MM.1S (cell line): ENCODE results near the gene A3GALT2.

Source experiments
- DNase-seq: peaks from one replicate; pipeline ENCODE4 v3.0.0-alpha.2; 2015
- H2AFZ ChIP-seq: fragments of 300-600 bp; sonication (generic); 2 replicates; pipeline ENCODE4 v1.6.0; 2016; ENCODE audit warnings: antibody characterized with exemption, low read length
- H3F3A ChIP-seq: fragments of 300-600 bp; sonication (generic); 2 replicates; pipeline ENCODE4 v1.6.1; 2016; ENCODE audit warnings: mild to moderate bottlenecking, antibody characterized with exemption, low read length, moderate library complexity, mixed read lengths; ENCODE audit not compliant: insufficient read depth
- H3K27ac ChIP-seq: fragments of 300-600 bp; sonication (generic); 2 replicates; pipeline ENCODE4 v1.5.1; 2016; ENCODE audit warnings: mild to moderate bottlenecking, low read length
- H3K27me3 ChIP-seq: fragments of 300-600 bp; sonication (generic); replicated peaks from 2 replicates; pipeline ENCODE4 v1.6.0; 2016; ENCODE audit warnings: low read length; ENCODE audit not compliant: insufficient read depth
- H3K36me3 ChIP-seq: fragments of 300-600 bp; sonication (generic); replicated peaks from 2 replicates; pipeline ENCODE4 v1.6.1; 2016; ENCODE audit warnings: mild to moderate bottlenecking, low read length, mixed read lengths; ENCODE audit not compliant: insufficient read depth
- H3K4me1 ChIP-seq: fragments of 300-600 bp; sonication (generic); 2 replicates; pipeline ENCODE4 v1.6.1; 2016; ENCODE audit warnings: low read length, mixed read lengths
- H3K4me2 ChIP-seq: fragments of 300-600 bp; sonication (generic); 2 replicates; pipeline ENCODE4 v1.6.0; 2016; ENCODE audit warnings: low read depth, low read length
- H3K4me3 ChIP-seq: fragments of 300-600 bp; sonication (generic); 2 replicates; pipeline ENCODE4 v1.5.1; 2016; ENCODE audit warnings: low read length, mixed read lengths
- H3K79me2 ChIP-seq: fragments of 300-600 bp; sonication (generic); 2 replicates; pipeline ENCODE4 v1.6.1; 2016; ENCODE audit warnings: mixed run types, low read length, mixed read lengths
- H3K9ac ChIP-seq: fragments of 300-600 bp; sonication (generic); 2 replicates; pipeline ENCODE4 v1.6.1; 2016; ENCODE audit warnings: low read length, mixed read lengths
- H3K9me2 ChIP-seq: fragments of 300-600 bp; sonication (generic); replicated peaks from 2 replicates; pipeline ENCODE4 v1.6.1; 2016; ENCODE audit warnings: mild to moderate bottlenecking, low read length, mixed read lengths; ENCODE audit not compliant: insufficient read depth
- H3K9me3 ChIP-seq: fragments of 300-600 bp; sonication (generic); replicated peaks from 2 replicates; pipeline ENCODE4 v1.6.1; 2016; ENCODE audit warnings: mild to moderate bottlenecking, low read length, mixed read lengths; ENCODE audit not compliant: insufficient read depth
- H4K20me1 ChIP-seq: fragments of 300-600 bp; sonication (generic); 2 replicates; pipeline ENCODE4 v1.6.1; 2016; ENCODE audit warnings: mild to moderate bottlenecking, low read length, moderate library complexity, mixed read lengths; ENCODE audit not compliant: insufficient read depth
- CTCF ChIP-seq: fragments of 300-600 bp; sonication (generic); IDR thresholded peaks from 2 replicates; pipeline ENCODE4 v1.5.1; 2016; ENCODE audit warnings: antibody characterized with exemption, low read length, mixed read lengths
- EZH2 ChIP-seq: fragments of 300-600 bp; sonication (generic); optimal IDR thresholded peaks from 2 replicates; pipeline ENCODE3; 2017; ENCODE audit warnings: low read depth, mild to moderate bottlenecking, antibody characterized with exemption, low read length, mixed read lengths
- EZH2phosphoT487 ChIP-seq: fragments of 300-600 bp; sonication (generic); IDR thresholded peaks from 2 replicates; pipeline ENCODE4 v1.6.1; 2018; ENCODE audit warnings: antibody characterized with exemption, low read length

A3GALT2 gene

GRCh38 chr1:33298623-33299277 lies 22.1 kb downstream of the A3GALT2 start:
- no peaks in the 10 kb centered on the region for H3K36me3 ChIP-seq
- peak; percentile 58 for DNase-seq
- H2AFZ ChIP-seq = no peak overlapping the region
- H4K20me1 ChIP-seq = no peaks in the 10 kb centered on the region
- no peaks in the 10 kb centered on the region for H3K4me1 ChIP-seq
- no peak overlapping the region for H3K4me3 ChIP-seq
- TF ChIP-seq EZH2 (no peak), CTCF (peak; percentile 86)
- no peaks in the 10 kb centered on the region for H3K9me3 ChIP-seq
- H3K4me2 ChIP-seq = no peak overlapping the region
- H3K9me2 ChIP-seq = no peaks in the 10 kb centered on the region
- no peak overlapping the region for H3K9ac ChIP-seq
- no peak overlapping the region for H3K27ac ChIP-seq
- H3K27me3 ChIP-seq = no peaks in the 10 kb centered on the region
- H3K79me2 ChIP-seq = no peaks in the 10 kb centered on the region
- no peaks in the 10 kb centered on the region for H3F3A ChIP-seq

GRCh38 chr1:33297911-33298622 lies 22.8 kb downstream of the A3GALT2 start:
- H2AFZ ChIP-seq = no peak overlapping the region
- H3K36me3 ChIP-seq = no peaks in the 10 kb centered on the region
- H3K9me2 ChIP-seq = no peaks in the 10 kb centered on the region

GRCh38 chr1:33296824-33297223 lies 24.1 kb downstream of the A3GALT2 start:
- no peaks in the 10 kb centered on the region for H3K4me1 ChIP-seq
- no peaks in the 10 kb centered on the region for H3K79me2 ChIP-seq
- no peaks in the 10 kb centered on the region for H3K27me3 ChIP-seq
- H2AFZ ChIP-seq = no peak overlapping the region
- no peaks in the 10 kb centered on the region for H3K9me2 ChIP-seq
- DNase-seq = no peak
- H3K27ac ChIP-seq = no peak overlapping the region
- H3K9ac ChIP-seq = no peak overlapping the region
- H3F3A ChIP-seq = no peaks in the 10 kb centered on the region
- H4K20me1 ChIP-seq = no peaks in the 10 kb centered on the region
- no peaks in the 10 kb centered on the region for H3K9me3 ChIP-seq
- no peaks in the 10 kb centered on the region for H3K36me3 ChIP-seq
- no peak overlapping the region for H3K4me2 ChIP-seq
- TF ChIP-seq CTCF (no peak), EZH2 (no peak), EZH2phosphoT487 (no peak)
- H3K4me3 ChIP-seq = no peak overlapping the region

More at GRCh38 chr1:33297911-33298622, 22.8 kb downstream of the A3GALT2 start:
- no peaks in the 10 kb centered on the region for H3K9me3 ChIP-seq
- H3K9ac ChIP-seq = no peak overlapping the region
- H3K4me2 ChIP-seq = no peak overlapping the region
- H3K4me3 ChIP-seq = no peak overlapping the region
- no peaks in the 10 kb centered on the region for H4K20me1 ChIP-seq
- no peaks in the 10 kb centered on the region for H3K27me3 ChIP-seq
- TF ChIP-seq CTCF (no peak), EZH2 (no peak), EZH2phosphoT487 (no peak)
- no peaks in the 10 kb centered on the region for H3F3A ChIP-seq
- no peak overlapping the region for H3K27ac ChIP-seq
- no peaks in the 10 kb centered on the region for H3K79me2 ChIP-seq
- H3K4me1 ChIP-seq = no peaks in the 10 kb centered on the region
- DNase-seq = no peak
